Kidney (tissue), 14 donors: ENCODE measurements around the gene PDCD2L. TPM values are rescaled to one million over a fixed set of nuclear protein-coding genes. Genes with fewer than 3 reads are reported as not detected.

ENCODE experiments used
- DNase-seq, 5 donors: peaks; one replicate each; pipeline ENCODE4 v3.0.0-alpha.2; 2013 to 2020
- FAIRE-seq: peaks from 2 replicates; lab custom pipeline; 2012; peaks lifted over from hg19 to GRCh38; lab: Jason Lieb, UNC
- H3K27ac ChIP-seq, 2 donors: one replicate each; pipeline ENCODE4 v1.7.0; 2013; ENCODE audit warnings: low read depth in 2 of 2, low read length in 2 of 2, inconsistent platforms in 1 of 2
- H3K27me3 ChIP-seq: one replicate; pipeline ENCODE4 v1.7.1; 2013; ENCODE audit warnings: low read length, inconsistent platforms; ENCODE audit not compliant: control insufficient read depth, insufficient read depth
- H3K36me3 ChIP-seq, 3 donors: one replicate each; pipeline versions ENCODE4 v1.7.0 to v1.7.1; 2013; ENCODE audit warnings: low read length in 3 of 3, control low read depth in 1 of 3, inconsistent platforms in 1 of 3; ENCODE audit not compliant: insufficient read depth in 3 of 3, control insufficient read depth in 2 of 3
- H3K4me1 ChIP-seq, 3 donors: one replicate each; pipeline versions ENCODE4 v1.7.0 to v1.7.1; 2013; ENCODE audit warnings: low read length in 3 of 3, inconsistent platforms in 1 of 3, low read depth in 1 of 3; ENCODE audit not compliant: control insufficient read depth in 2 of 3, insufficient read depth in 2 of 3
- H3K4me3 ChIP-seq, 3 donors: one replicate each; pipeline versions ENCODE4 v1.7.0 to v1.8.1; 2013; ENCODE audit warnings: low read length in 3 of 3, control low read depth in 1 of 3, inconsistent platforms in 1 of 3
- H3K9ac ChIP-seq, 3 donors: one replicate each; pipeline versions ENCODE4 v1.7.0 to v1.7.1; 2013; ENCODE audit warnings: low read length in 3 of 3, control low read depth in 1 of 3, inconsistent platforms in 1 of 3
- H3K9me3 ChIP-seq, 3 donors: one replicate each; pipeline versions ENCODE4 v1.7.0 to v1.7.1; 2013; ENCODE audit warnings: low read length in 3 of 3, control low read depth in 1 of 3, inconsistent platforms in 1 of 3; ENCODE audit not compliant: control insufficient read depth in 2 of 3, insufficient read depth in 1 of 3
- intact Hi-C: fragments of 100-400 bp; cut with DNase I; formaldehyde crosslinking; loops from one replicate; pipeline ENCODE4 v1.11.1; 2022
- polyA plus RNA-seq: library from polyadenylated mRNA; stranded (reverse); fragments of 350-450 nt; fragmentation: Illumina TruSeq; extraction: RNeasy Lipid Tissue Mini Kit (QIAGEN cat#74804); gene quantifications from one replicate; pipeline ENCODE4 v1.2.3, GENCODE V29; 2014; ENCODE audit warnings: low read depth, low replicate concordance; ENCODE audit not compliant: insufficient read depth
- total RNA-seq: library from RNA; stranded (reverse); fragmentation: NEBNext Ultra II Directional; extraction: Animal tissue kit (Norgen Biotek cat#: 25700); gene quantifications from one replicate; pipeline ENCODE4 v1.2.1, GENCODE V29; 2021
- TF ChIP-seq, protein P1 (sequence below): IDR thresholded peaks from 3 replicates; pipeline ENCODE4 v1.5.1; 2012; ENCODE audit warnings: mild to moderate bottlenecking, moderate library complexity, borderline replicate concordance; ENCODE audit not compliant: insufficient read depth; ENCODE audit errors: extremely low read depth
- donor health status: control.
- donor health status: control.
- donor health status: control.
- donor health status: control.
- donor health status: control.
- donor health status: DM: yes; HTN: yes; CAD: no.
- donor health status: Normal renal cell carcinoma (clear cell type).

Gene PDCD2L
- total and polyA plus RNA-seq, 2 donors from 2014 or later = 5.5 to 6.7 TPM

- FAIRE-seq = no peak
- no peak for DNase-seq
- Histone ChIP-seq H3K27me3 (no peaks in the 10 kb centered on the region), H3K4me1 (peaks cover 0 to 2% (median 0%) of the 10 kb centered on the region in 3 donors), H3K9me3 (no peaks in the 10 kb centered on the region), H3K27ac (no peak overlapping the region), H3K9ac (no peak overlapping the region), H3K36me3 (peaks cover 16 to 48% (median 40%) of the 10 kb centered on the region in 3 donors), H3K4me3 (no peak overlapping the region)
- TF ChIP-seq, protein P1, sequence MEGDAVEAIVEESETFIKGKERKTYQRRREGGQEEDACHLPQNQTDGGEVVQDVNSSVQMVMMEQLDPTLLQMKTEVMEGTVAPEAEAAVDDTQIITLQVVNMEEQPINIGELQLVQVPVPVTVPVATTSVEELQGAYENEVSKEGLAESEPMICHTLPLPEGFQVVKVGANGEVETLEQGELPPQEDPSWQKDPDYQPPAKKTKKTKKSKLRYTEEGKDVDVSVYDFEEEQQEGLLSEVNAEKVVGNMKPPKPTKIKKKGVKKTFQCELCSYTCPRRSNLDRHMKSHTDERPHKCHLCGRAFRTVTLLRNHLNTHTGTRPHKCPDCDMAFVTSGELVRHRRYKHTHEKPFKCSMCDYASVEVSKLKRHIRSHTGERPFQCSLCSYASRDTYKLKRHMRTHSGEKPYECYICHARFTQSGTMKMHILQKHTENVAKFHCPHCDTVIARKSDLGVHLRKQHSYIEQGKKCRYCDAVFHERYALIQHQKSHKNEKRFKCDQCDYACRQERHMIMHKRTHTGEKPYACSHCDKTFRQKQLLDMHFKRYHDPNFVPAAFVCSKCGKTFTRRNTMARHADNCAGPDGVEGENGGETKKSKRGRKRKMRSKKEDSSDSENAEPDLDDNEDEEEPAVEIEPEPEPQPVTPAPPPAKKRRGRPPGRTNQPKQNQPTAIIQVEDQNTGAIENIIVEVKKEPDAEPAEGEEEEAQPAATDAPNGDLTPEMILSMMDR = no peak
- intact Hi-C loops = no loop called here
Measured at GRCh38 chr19:34457446-34457845, 53.2 kb downstream of the PDCD2L start.

DNA sequence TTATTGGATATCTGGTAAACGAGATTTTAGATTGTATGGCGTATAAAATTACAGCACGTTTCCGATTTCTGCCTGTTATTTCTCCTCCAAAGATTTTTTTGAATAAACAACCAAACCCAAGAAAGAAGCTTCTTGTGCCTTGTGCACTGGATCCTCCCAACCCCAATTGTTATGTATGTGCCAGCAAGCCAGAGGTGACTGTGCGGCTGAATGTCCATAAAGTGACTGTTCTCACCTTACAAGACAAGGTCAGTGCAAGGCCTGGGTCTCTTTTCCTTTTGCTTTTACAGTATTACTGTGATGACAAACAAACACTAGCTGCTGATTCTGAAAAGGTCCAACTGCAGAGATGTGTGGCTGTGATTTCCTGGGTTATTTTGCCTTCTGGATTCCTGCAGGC lies 54.5 kb downstream of the PDCD2L start:
- intact Hi-C loops = no loop called here
- Histone ChIP-seq H3K9me3 (no peaks in the 10 kb centered on the region), H3K9ac (no peak overlapping the region), H3K4me3 (no peak overlapping the region), H3K36me3 (peaks cover 16 to 46% (median 40%) of the 10 kb centered on the region in 3 donors), H3K27ac (no peak overlapping the region), H3K4me1 (peaks cover 0 to 2% (median 0%) of the 10 kb centered on the region in 3 donors), H3K27me3 (no peaks in the 10 kb centered on the region)
- DNase-seq = no peak
- TF ChIP-seq, protein P1 = no peak
- no peak for FAIRE-seq

DNA sequence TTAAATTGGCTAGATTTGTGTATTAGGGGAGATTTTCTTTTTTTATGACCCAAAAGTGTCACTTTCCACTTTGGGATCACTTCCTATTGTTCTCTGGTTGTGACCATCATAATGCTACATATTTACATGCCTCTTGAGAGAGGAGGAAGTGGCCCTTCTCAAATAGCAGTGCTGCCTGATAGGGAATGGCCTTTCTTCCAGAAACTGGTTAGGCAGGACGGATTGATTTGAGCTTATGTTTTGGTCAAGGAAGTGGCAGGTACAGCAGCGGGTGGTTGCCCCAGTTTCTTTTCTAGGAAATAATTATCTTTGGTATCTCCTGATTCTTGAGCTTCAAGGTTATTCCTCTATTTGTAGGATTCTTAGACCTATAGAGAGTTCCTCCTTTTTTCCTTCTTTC lies 55.4 kb downstream of the PDCD2L start:
- H3K9ac ChIP-seq = no peak overlapping the region
- FAIRE-seq (no peak), DNase-seq (no peak)
- H3K27ac ChIP-seq = no peak overlapping the region
- TF ChIP-seq, protein P1 = no peak
- intact Hi-C loops = no loop called here
- H3K4me1 ChIP-seq = peaks cover 0 to 2% (median 0%) of the 10 kb centered on the region in 3 donors
- H3K36me3 ChIP-seq = peaks cover 14 to 46% (median 38%) of the 10 kb centered on the region in 3 donors
- H3K27me3 ChIP-seq = no peaks in the 10 kb centered on the region
- no peak overlapping the region for H3K4me3 ChIP-seq
- H3K9me3 ChIP-seq = no peaks in the 10 kb centered on the region
